SK-N-SH treated with all-trans-retinoic acid at 6 μM for 48 hours (cell line): Measurements from ENCODE around the gene SCAPER.

ENCODE experiments used
- ATAC-seq: fragments of 200-7000 bp; cut with Tn5 transposase; 3 replicates; pipeline ENCODE4 v1.9.1; 2020; ENCODE audit warnings: mild to moderate bottlenecking, moderate library complexity
- ARNTL ChIP-seq: fragments of 450-650 bp; formaldehyde crosslinking; IDR thresholded peaks from 2 replicates; pipeline ENCODE4 v1.5.0; 2020; ENCODE audit warnings: low read depth, mild to moderate bottlenecking, moderate library complexity, borderline replicate concordance
- BACH2 ChIP-seq: fragments of 250-450 bp; sonication (Bioruptor Pico); IDR thresholded peaks from 2 replicates; pipeline ENCODE4 v1.9.0; 2021; ENCODE audit warnings: mild to moderate bottlenecking, borderline replicate concordance
- CSDC2 ChIP-seq: fragments of 250-450 bp; sonication (Bioruptor Pico); IDR thresholded peaks from 2 replicates; pipeline ENCODE4 v1.5.0; 2020; ENCODE audit warnings: mild to moderate bottlenecking, moderate library complexity
- ESRRG ChIP-seq: fragments of 250-450 bp; sonication (Bioruptor Pico); IDR thresholded peaks from 2 replicates; pipeline ENCODE4 v1.6.1; 2021; ENCODE audit warnings: mild to moderate bottlenecking
- GLIS3 ChIP-seq: fragments of 250-450 bp; sonication (Bioruptor Pico); IDR thresholded peaks from 2 replicates; pipeline ENCODE4 v1.5.0; 2020; ENCODE audit warnings: mild to moderate bottlenecking, moderate library complexity
- ISL1 ChIP-seq: fragments of 250-450 bp; sonication (Bioruptor Pico); IDR thresholded peaks from 2 replicates; pipeline ENCODE4 v2.1.2; 2022; ENCODE audit warnings: mild to moderate bottlenecking, moderate library complexity
- OSR1 ChIP-seq: fragments of 250-450 bp; sonication (Bioruptor Pico); IDR thresholded peaks from 2 replicates; pipeline ENCODE4 v1.8.0; 2022; ENCODE audit warnings: moderate library complexity, mild to moderate bottlenecking, inconsistent platforms
- PATZ1 ChIP-seq: fragments of 250-450 bp; sonication (Bioruptor Pico); IDR thresholded peaks from 2 replicates; pipeline ENCODE4 v1.8.0; 2020; ENCODE audit warnings: mild to moderate bottlenecking, moderate library complexity, borderline replicate concordance
- POU6F1 ChIP-seq: fragments of 250-450 bp; sonication (Bioruptor Pico); IDR thresholded peaks from 2 replicates; pipeline ENCODE4 v1.8.0; 2021; ENCODE audit warnings: low read depth, mild to moderate bottlenecking, moderate library complexity, borderline replicate concordance
- PPARA ChIP-seq: fragments of 250-450 bp; sonication (Bioruptor Pico); IDR thresholded peaks from 2 replicates; pipeline ENCODE4 v1.5.0; 2020; ENCODE audit warnings: mild to moderate bottlenecking, borderline replicate concordance
- RARB ChIP-seq: fragments of 250-450 bp; sonication (Bioruptor Pico); IDR thresholded peaks from 2 replicates; pipeline ENCODE4 v1.8.0; 2021; ENCODE audit warnings: mild to moderate bottlenecking, moderate library complexity
- TCF4 ChIP-seq: fragments of 250-450 bp; sonication (Bioruptor Pico); IDR thresholded peaks from 2 replicates; pipeline ENCODE4 v1.8.0; 2021; ENCODE audit warnings: mild to moderate bottlenecking, moderate library complexity, borderline replicate concordance
- TOX ChIP-seq: fragments of 250-450 bp; sonication (Bioruptor Pico); IDR thresholded peaks from 2 replicates; pipeline ENCODE4 v1.8.0; 2021; ENCODE audit warnings: mild to moderate bottlenecking, moderate library complexity, borderline replicate concordance
- TSHZ2 ChIP-seq: fragments of 250-450 bp; sonication (Bioruptor Pico); IDR thresholded peaks from 2 replicates; pipeline ENCODE4 v1.5.0; 2020; ENCODE audit warnings: mild to moderate bottlenecking, moderate library complexity
- ZC3H10 ChIP-seq: fragments of 250-450 bp; sonication (Bioruptor Pico); IDR thresholded peaks from 2 replicates; pipeline ENCODE4 v1.5.1; 2021; ENCODE audit warnings: mild to moderate bottlenecking, moderate library complexity
- ZFP3 ChIP-seq: fragments of 250-450 bp; sonication (Bioruptor Pico); IDR thresholded peaks from 2 replicates; pipeline ENCODE4 v1.5.0; 2020; ENCODE audit warnings: mild to moderate bottlenecking, moderate library complexity
- ZFP30 ChIP-seq: fragments of 450-650 bp; formaldehyde crosslinking; IDR thresholded peaks from 2 replicates; pipeline ENCODE4 v1.5.0; 2022; ENCODE audit warnings: mild to moderate bottlenecking, moderate library complexity
- ZNF565 ChIP-seq: fragments of 450-650 bp; formaldehyde crosslinking; conservative IDR thresholded peaks from 2 replicates; pipeline ENCODE4 v1.5.0; 2020; ENCODE audit warnings: low read depth, mild to moderate bottlenecking, moderate library complexity
- ZNF70 ChIP-seq: fragments of 450-650 bp; formaldehyde crosslinking; IDR thresholded peaks from 2 replicates; pipeline ENCODE4 v1.5.0; 2020; ENCODE audit warnings: mild to moderate bottlenecking, moderate library complexity
- ZNF8 ChIP-seq: fragments of 450-650 bp; formaldehyde crosslinking; IDR thresholded peaks from 2 replicates; pipeline ENCODE4 v1.5.0; 2020; ENCODE audit warnings: mild to moderate bottlenecking, moderate library complexity
- TF ChIP-seq, protein P1 (sequence below): fragments of 250-450 bp; sonication (Bioruptor Pico); IDR thresholded peaks from 2 replicates; pipeline ENCODE4 v1.5.1; 2021; ENCODE audit warnings: mild to moderate bottlenecking, moderate library complexity
- TF ChIP-seq, protein P2 (sequence below): fragments of 250-450 bp; sonication (Bioruptor Pico); IDR thresholded peaks from 2 replicates; pipeline ENCODE4 v1.5.1; 2020; ENCODE audit warnings: low read depth, mild to moderate bottlenecking, moderate library complexity

Gene SCAPER

GRCh38 chr15:76663529-76663928, 241.6 kb downstream of the SCAPER start (continued):
- no peak for TF ChIP-seq OSR1 (CRISPR knock-in tag)
- no peak for TF ChIP-seq ZNF70 (CRISPR knock-in tag)
- TF ChIP-seq ISL1 (CRISPR knock-in tag), result no peak

DNA sequence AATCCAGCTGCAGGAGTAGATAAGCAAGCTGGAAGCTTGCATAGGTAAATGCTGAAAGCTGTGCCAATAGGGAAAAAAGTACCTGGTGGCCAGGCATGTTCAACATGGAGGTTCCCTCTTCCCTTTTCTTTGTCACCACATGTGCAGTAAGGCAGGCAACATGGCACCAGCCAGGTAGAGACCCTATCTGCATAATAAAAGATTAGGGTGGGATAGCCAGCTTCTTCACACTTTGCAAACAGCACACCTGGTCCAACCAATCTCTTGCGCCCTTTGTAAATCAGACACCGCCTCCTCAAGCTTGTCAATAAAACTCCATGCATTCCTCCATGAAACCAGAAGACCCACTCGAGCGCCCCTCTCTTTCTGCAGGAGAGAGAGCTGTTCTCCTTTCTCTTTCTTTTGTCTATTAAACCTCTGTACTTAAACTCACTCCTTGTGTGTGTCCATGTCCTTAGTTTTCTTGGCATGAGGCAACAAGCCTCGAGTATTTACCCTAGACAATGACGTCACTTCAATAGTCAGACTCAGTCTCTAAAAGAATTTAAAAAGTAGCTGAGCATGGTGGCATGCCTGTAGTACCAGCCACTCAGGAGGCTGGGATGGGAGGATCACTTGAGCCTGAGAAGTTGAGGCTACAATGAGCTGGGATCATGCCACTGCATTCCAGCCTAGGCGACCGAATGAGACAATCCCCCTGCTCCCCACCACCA, 256.3 kb downstream of the SCAPER start:
- no peak for TF ChIP-seq PATZ1 (CRISPR knock-in tag)
- TF ChIP-seq TSHZ2 (CRISPR knock-in tag), result no peak
- TF ChIP-seq, protein P1, sequence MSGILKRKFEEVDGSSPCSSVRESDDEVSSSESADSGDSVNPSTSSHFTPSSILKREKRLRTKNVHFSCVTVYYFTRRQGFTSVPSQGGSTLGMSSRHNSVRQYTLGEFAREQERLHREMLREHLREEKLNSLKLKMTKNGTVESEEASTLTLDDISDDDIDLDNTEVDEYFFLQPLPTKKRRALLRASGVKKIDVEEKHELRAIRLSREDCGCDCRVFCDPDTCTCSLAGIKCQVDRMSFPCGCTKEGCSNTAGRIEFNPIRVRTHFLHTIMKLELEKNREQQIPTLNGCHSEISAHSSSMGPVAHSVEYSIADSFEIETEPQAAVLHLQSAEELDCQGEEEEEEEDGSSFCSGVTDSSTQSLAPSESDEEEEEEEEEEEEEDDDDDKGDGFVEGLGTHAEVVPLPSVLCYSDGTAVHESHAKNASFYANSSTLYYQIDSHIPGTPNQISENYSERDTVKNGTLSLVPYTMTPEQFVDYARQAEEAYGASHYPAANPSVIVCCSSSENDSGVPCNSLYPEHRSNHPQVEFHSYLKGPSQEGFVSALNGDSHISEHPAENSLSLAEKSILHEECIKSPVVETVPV (CRISPR knock-in tag), result no peak
- TF ChIP-seq POU6F1, result no peak
- TF ChIP-seq BACH2 (CRISPR knock-in tag), result no peak
- TF ChIP-seq ZNF565 (CRISPR knock-in tag), result no peak
- no peak for TF ChIP-seq ESRRG
- no peak for TF ChIP-seq ZNF8 (CRISPR knock-in tag)
- no peak for TF ChIP-seq OSR1 (CRISPR knock-in tag)
- TF ChIP-seq ZNF70 (CRISPR knock-in tag), result no peak
- TF ChIP-seq TOX, result no peak
- TF ChIP-seq, protein P2, sequence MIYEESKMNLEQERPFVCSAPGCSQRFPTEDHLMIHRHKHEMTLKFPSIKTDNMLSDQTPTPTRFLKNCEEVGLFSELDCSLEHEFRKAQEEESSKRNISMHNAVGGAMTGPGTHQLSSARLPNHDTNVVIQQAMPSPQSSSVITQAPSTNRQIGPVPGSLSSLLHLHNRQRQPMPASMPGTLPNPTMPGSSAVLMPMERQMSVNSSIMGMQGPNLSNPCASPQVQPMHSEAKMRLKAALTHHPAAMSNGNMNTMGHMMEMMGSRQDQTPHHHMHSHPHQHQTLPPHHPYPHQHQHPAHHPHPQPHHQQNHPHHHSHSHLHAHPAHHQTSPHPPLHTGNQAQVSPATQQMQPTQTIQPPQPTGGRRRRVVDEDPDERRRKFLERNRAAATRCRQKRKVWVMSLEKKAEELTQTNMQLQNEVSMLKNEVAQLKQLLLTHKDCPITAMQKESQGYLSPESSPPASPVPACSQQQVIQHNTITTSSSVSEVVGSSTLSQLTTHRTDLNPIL (CRISPR knock-in tag), result no peak
- TF ChIP-seq ZFP30 (CRISPR knock-in tag), result no peak
- no peak for TF ChIP-seq ARNTL (CRISPR knock-in tag)
- TF ChIP-seq ZC3H10 (CRISPR knock-in tag), result no peak
- TF ChIP-seq PPARA (CRISPR knock-in tag), result no peak
- TF ChIP-seq GLIS3 (CRISPR knock-in tag), result no peak

GRCh38 chr15:76647612-76648011, 257.5 kb downstream of the SCAPER start:
- no peak for ATAC-seq
- TF ChIP-seq ARNTL (CRISPR knock-in tag), result no peak
- no peak for TF ChIP-seq ZNF8 (CRISPR knock-in tag)
- no peak for TF ChIP-seq ZNF565 (CRISPR knock-in tag)
- no peak for TF ChIP-seq POU6F1
- no peak for TF ChIP-seq TCF4
- TF ChIP-seq ZC3H10 (CRISPR knock-in tag), result no peak
- no peak for TF ChIP-seq GLIS3 (CRISPR knock-in tag)
- TF ChIP-seq OSR1 (CRISPR knock-in tag), result no peak
- no peak for TF ChIP-seq CSDC2 (CRISPR knock-in tag)
- no peak for TF ChIP-seq ZFP3 (CRISPR knock-in tag)
- TF ChIP-seq, protein P2 (CRISPR knock-in tag), result no peak
- no peak for TF ChIP-seq ZFP30 (CRISPR knock-in tag)
- no peak for TF ChIP-seq RARB (CRISPR knock-in tag)
- TF ChIP-seq TSHZ2 (CRISPR knock-in tag), result no peak

More for the DNA sequence above, 256.3 kb downstream of the SCAPER start:
- no peak for ATAC-seq
